ENCODE measurements around the gene CLEC4D. TPM values are rescaled to one million over a fixed set of nuclear protein-coding genes. Genes with fewer than 3 reads are reported as not detected.

CLEC4D gene
- total and polyA plus RNA-seq, 2 of the 8 experiments (the other 6 are each of a cell fraction or from before 2014, with no cell fraction given): 0.14 TPM; not detected in 1

GRCh38 chr12:8501720-8502119 is 11.6 kb upstream of the CLEC4D start:
- H3K9ac ChIP-seq (replicated peaks in 1 of 4; ENCODE audit: extremely low read depth in 1 of 4, low read depth in 3 of 4, low read length in 3 of 4): no peak overlapping the region
- no peak overlapping the region for H3K23ac ChIP-seq (ENCODE audit: insufficient read length)
- FAIRE-seq (no peak), DNase-seq (ENCODE audit: low read depth in 1 of 2, low spot score in 2 of 2) (no peak)
- H4K20me1 ChIP-seq (replicated peaks in 1 of 2; ENCODE audit: control insufficient read depth in 1 of 2, insufficient read depth in 2 of 2, low read length in 2 of 2): no peaks in the 10 kb centered on the region
- ChIA-PET POLR2A (ENCODE audit: partially characterized antibody) (no interaction called here), CTCF (ENCODE audit: partially characterized antibody) (interaction anchor here (1.0 to 1.5 kb wide), 7 partner anchors 8 to 49 kb away, joined by 3 to 4 read pairs (median 3); no protein-coding TSS in a partner anchor)
- 0 out of 2 replicates have a peak overlapping the region, but pooled peaks have one; percentile 2 for H2AFZ ChIP-seq (ENCODE audit: low read length)
- WGBS, 2 experiments (ENCODE audit: extremely low coverage in 1 of 2, insufficient coverage in 1 of 2, insufficient read length in 1 of 2, insufficient replicate concordance in 2 of 2, low coverage in 1 of 2, low lambda C conversion rate in 2 of 2, missing lambda C conversion rate in 1 of 2): 80% methylated on average over 3 of the region's 3 CpGs; no CpG with 5 or more reads in 1 of the 2 experiments
- H3K27ac ChIP-seq (ENCODE audit: low read depth, low read length): no peak overlapping the region
- no peak overlapping the region for H4K5ac ChIP-seq (ENCODE audit: insufficient read length, low read depth, low read length)
- H3K56ac ChIP-seq (replicated peaks; ENCODE audit: insufficient read length, low read depth, low read length): no peak overlapping the region
- no peak overlapping the region for H3K4ac ChIP-seq (replicated peaks; ENCODE audit: insufficient read length, low read depth, low read length)
- no peak overlapping the region for H3K4me3 ChIP-seq (ENCODE audit: extremely low read depth in 1 of 4, insufficient read depth in 2 of 4, low read depth in 3 of 4, low read length in 4 of 4)
- H3K23me2 ChIP-seq (ENCODE audit: low read depth, low read length): no peaks in the 10 kb centered on the region
- H2BK15ac ChIP-seq (ENCODE audit: low read length): no peak overlapping the region
- H3K9me3 ChIP-seq (ENCODE audit: insufficient read depth in 2 of 2, low read depth in 1 of 2, low read length in 1 of 2): no peaks in the 10 kb centered on the region
- H2BK120ac ChIP-seq (replicated peaks; ENCODE audit: low read depth, low read length): no peak overlapping the region
- no peaks in the 10 kb centered on the region for H3K4me1 ChIP-seq (replicated peaks in 1 of 4; ENCODE audit: control insufficient read depth in 3 of 4, insufficient read depth in 4 of 4, low read length in 3 of 4)
- H2BK5ac ChIP-seq (ENCODE audit: low read depth, low read length): no peak overlapping the region
- no peak overlapping the region for H3K4me2 ChIP-seq (ENCODE audit: insufficient read depth in 1 of 2, low read depth in 2 of 2, low read length in 2 of 2)
- no peak overlapping the region for H4K8ac ChIP-seq (ENCODE audit: extremely low read depth, insufficient read depth, low read length)
- no peak overlapping the region for H2BK20ac ChIP-seq (ENCODE audit: low read length)
- no peak overlapping the region for H2AK5ac ChIP-seq (ENCODE audit: low read depth, low read length)
- no peak overlapping the region for H3K14ac ChIP-seq (ENCODE audit: insufficient read length)
- no peaks in the 10 kb centered on the region for H3K79me2 ChIP-seq (ENCODE audit: control insufficient read depth in 1 of 2, insufficient read depth in 2 of 2, low read length in 2 of 2)
- H3K36me3 ChIP-seq (ENCODE audit: control insufficient read depth in 2 of 4, insufficient read depth in 4 of 4, low read length in 3 of 4): no peaks in the 10 kb centered on the region; a peak in 1 of 8 replicates
- H3K79me1 ChIP-seq (ENCODE audit: low read depth, low read length): no peaks in the 10 kb centered on the region
- no peaks in the 10 kb centered on the region for H3K27me3 ChIP-seq (replicated peaks in 1 of 4; ENCODE audit: control insufficient read depth in 3 of 4, extremely low read depth in 1 of 4, insufficient read depth in 3 of 4, low read length in 3 of 4)
- TF ChIP-seq ASH2L (IDR thresholded peaks at IDR 0.05; ENCODE audit: low read length) (no peak), KDM1A (IDR thresholded peaks at IDR 0.05; ENCODE audit: borderline replicate concordance, low read length) (no peak), CBX5 (IDR thresholded peaks at IDR 0.05; ENCODE audit: low read depth, low read length) (no peak), YY1 (IDR thresholded peaks at IDR 0.05; ENCODE audit: low read depth, low read length) (no peak), TCF12 (IDR thresholded peaks at IDR 0.05; ENCODE audit: low read depth, low read length) (no peak)
- no peak overlapping the region for H3K18ac ChIP-seq (ENCODE audit: extremely low read depth, low read length)
- no peak overlapping the region for H2BK12ac ChIP-seq (ENCODE audit: low read depth, low read length)
- no peak overlapping the region for H4K91ac ChIP-seq (replicated peaks; ENCODE audit: insufficient read length, low read length)

Data from H1 (cell line).